GM19452 (cell line): Measurements from ENCODE around the gene RAD18.

ENCODE experiments used
- ATAC-seq: cut with Tn5 transposase; IDR thresholded peaks from one replicate; pipeline ENCODE4 v1.9.1; 2021; ENCODE audit not compliant: unreplicated experiment

RAD18 gene

GRCh38 chr3:8986741-8987140, 23.5 kb upstream of the RAD18 start:
- ATAC-seq: no peak

DNA sequence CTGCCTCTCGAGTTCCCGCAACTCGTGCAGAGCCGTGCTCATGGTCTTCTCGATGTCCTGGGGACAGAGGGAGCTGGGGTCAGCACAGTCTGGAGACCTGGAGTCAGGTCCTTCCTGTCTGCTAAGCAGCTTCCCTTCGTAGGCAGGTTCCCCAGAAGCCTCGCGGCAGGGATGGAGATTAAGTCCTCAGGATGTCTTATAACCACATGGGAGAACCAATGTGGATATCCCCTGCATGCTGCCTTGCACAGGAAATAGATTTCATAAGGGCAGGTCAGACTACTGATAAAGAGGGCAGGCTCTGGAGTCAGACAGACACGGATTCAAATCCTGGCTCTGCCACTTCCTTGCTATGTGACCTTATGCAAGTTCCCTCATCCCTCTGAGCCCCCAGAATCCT, 22.6 kb upstream of the RAD18 start:
- no peak for ATAC-seq

- ATAC-seq: no peak
These were observed 22.1 kb upstream of the RAD18 start for GRCh38 chr3:8985411-8985831.

DNA sequence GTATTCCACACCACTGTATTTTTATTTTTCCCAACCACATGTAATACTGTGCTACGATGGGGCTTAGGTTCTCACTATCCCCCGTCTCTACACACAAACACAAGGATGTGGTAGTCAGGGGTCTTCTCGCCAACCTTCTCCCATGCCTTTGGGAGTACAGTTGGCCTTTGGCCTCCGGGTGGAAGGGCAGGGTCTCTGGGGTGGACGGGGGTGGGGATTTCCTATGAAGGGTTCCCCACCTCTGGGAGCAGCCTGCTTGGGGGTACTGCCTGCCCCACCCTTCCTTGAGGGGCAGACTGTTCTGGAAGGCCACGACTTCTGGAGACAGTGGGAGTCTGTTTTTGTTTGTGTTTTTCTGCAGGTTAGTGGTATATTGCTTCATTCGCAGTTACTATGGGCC, 21.3 kb upstream of the RAD18 start:
- ATAC-seq: no peak

DNA sequence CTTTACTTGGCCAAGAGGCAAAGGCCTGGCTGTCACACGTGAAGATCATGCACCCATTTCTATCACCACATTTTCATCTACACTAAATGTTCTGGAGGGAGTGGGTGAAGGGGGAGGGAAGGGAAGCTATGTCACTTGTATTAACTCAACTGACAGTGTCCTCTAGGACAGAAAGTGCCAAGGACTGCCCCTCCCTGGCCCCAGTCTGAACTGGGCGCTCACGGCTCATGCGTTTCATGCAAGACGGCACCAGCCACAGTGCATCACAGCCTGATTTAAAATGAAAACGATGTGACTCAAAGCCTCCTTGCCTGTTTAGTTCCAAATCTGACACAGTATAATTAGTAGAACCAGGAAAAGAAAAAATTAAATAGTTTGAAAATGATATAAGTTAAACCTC, 20.8 kb upstream of the RAD18 start:
- no peak for ATAC-seq

GRCh38 chr3:8983591-8983990, 20.3 kb upstream of the RAD18 start:
- ATAC-seq: no peak

DNA sequence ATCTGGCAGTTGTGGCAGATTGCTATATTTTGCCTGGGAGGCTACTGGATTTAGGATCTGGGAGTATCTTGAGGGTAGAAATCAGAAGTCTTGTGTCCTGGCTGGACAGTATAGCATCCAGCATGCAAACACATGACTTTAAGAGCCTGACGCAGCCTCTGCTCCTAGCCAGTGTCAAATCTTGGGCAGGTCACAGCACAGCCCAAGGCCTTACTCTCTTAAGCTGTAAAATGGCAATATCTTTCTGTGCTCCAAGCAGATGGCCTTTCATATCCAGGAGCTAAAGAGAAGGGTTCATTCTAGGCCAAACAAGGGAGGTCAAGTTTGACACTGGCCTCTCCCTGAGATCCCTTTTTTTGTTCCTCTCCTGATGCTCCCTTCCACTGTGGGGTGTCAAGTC, 19.8 kb upstream of the RAD18 start:
- no peak for ATAC-seq

DNA sequence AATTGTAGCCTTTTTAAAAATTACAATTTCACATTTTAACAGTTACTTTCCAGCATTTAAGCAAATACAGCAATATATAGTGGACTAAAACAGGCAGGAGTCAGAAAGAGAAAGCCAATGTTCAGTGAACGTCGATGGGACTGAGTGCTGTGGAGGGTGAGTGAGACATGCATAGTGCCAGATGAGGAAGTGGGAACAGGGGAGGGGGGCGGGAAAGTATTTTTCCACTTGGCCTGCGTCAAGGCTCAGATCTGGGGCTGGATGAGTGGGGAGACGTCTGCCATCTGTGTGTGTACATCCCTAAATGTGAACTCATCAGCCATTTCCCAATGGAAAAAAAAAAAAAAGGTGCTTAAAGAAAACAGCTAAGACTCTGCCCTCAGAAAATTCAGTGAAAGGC, 19.2 kb upstream of the RAD18 start:
- ATAC-seq: no peak

- ATAC-seq: no peak
These were observed 18.4 kb upstream of the RAD18 start for GRCh38 chr3:8981700-8982099.

GRCh38 chr3:8981296-8981695, 18.0 kb upstream of the RAD18 start:
- no peak for ATAC-seq

DNA sequence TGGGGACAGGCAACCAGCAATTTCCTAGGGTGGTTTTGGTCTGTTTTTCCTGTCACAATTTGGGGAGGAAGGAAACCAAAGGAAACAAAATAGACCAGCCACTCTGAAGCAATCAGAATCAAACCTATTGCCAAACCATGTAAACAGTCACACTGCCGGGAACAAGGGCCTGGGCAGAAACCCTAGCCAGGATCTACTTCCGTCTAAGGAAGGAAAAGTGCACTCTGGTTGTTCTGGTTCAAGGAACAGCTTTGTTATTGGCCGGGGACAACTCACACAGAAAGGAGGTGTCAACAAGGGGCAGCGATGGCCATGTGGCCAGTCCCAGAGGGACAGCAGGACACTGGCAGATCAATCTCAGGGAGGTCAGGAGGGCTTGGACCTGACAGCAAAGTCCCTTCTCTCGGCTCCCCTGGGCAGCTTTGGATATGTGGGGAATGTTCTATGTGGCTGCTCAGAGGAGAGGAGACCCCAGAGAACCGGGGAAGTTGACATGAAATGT, 17.5 kb upstream of the RAD18 start:
- ATAC-seq: no peak

DNA sequence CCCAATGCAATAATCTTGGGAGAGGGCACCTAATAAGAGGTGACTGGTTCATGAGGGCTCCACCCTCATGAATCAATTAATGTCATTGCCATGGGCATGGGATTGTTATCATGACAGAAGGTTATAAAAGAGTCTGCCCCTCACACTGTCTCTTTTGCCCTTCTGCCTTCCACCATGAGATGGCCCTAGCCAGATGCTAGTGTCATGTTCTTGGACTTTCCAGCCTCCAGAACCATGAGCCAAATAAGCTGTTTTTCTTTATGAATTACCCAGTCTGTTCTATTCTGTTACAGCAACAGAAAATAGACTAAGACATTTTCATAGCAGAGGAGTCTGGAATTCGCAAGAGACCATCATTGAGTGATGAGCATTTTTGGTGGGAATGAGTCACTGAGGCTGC, 16.0 kb upstream of the RAD18 start:
- ATAC-seq: no peak

GRCh38 chr3:8978551-8978950, 15.3 kb upstream of the RAD18 start:
- no peak for ATAC-seq

DNA sequence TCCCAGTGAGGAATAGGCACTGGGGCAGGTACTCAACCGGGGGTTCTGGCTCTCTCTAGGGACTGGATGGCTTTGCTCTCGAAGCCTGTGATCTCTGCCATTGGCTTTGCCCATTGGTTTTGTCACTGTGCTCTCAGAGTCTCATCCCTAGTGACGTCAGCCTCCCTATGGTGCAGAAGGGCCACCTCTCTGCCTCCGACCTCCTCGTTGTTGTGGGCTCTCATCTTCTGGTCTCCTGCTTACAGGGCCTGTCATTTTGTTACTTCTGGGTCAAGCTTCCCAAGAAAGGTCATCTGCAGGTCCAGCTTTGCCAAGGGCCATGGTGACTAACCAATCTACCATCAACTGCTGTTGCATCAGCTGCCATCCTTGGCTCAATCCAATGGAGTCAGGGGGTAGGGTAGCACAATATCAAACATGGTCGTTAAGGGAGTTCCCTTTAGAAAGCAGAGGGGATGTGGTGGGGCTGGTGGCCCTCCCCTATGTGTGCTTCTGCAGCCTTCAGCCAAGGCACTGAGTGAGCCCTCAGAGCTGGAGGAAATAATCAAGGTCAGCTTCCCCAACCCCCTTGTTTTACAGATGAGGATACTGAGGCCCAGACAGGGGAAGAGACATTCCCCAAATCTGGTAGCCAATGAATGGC, 13.4 kb upstream of the RAD18 start:
- no peak for ATAC-seq

DNA sequence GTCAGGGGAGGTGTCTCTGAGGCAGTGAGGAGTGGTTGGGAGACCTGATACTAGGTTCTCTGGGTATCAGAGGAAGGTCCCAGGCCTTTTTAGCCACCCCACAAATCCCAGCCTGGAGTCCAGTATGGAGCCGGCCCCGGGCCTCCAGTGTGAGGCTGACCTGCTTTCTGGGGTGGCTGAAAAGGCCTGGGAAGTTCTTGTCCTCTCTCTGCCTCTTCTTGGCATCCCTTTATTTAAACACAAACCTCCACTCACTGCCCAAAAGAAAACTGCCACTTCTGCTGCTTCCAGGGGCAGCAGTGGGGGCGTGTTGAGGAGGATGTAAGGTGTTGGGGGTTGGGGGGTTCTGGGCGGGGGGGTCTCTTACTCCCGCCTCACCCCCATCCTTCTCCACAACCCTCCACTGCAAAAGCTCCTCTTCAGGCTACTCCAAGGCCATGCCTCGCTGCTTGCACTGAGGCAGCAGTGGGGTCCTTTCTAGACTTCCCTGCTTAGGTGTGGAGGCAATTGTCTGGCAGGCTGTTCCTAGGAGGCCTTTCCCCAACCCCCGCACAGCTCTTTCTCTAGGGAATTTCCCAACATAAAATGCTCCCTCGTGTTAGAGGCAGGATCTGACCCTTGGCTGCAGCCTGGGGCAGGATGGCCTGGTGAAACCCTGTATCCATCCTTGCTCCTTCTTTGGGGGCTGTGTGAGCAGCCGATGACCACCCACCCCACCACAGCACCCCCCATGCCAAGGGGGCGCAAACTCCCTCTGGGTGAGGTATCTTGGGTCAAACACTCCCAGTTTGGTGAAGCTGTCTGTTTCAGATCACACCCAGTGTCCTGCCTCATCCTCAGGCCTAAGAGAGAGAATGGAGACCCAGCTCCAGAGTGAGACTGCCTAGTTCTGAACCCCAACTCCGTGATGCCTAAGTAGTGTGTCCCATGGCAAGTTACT, 12.1 kb upstream of the RAD18 start:
- no peak for ATAC-seq

DNA sequence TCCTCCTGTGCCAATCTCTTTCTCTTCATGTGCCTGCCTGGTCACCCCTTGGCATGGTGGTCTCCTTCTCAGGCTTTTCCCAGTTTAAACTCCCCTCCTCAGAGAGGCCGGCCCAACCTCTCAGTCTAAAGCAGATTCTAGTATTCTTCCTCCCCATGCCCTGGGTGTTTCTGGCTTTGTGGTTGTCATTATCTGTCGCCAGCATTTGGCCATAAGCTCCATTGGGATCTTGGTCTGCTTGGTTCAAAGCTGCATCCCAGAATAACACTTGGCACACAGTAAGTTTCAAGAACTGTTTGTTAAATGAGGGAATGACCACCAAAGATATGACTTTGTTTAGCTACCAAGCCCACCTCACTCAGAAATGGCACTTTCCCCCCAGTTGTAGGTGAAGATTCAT, 11.2 kb upstream of the RAD18 start:
- ATAC-seq: no peak

DNA sequence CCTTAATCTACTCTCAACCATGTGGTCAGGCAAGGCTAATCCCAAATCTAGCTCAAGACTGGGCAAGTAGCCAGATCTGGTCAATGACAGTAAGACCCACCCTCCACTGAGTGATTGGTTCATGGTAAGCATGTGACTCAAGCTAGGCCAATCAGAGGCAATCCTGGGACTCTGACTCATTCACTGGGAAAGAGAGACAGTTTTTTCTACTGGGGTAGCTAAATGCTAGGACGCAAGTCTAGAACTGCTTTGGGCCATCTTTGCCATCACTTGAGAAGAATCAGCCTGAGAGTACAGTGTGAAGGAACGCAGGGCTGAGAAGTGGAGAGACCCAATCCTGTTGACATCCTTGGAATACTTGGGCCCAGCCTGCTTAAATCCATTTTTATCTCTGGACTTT, 9.4 kb upstream of the RAD18 start:
- no peak for ATAC-seq

DNA sequence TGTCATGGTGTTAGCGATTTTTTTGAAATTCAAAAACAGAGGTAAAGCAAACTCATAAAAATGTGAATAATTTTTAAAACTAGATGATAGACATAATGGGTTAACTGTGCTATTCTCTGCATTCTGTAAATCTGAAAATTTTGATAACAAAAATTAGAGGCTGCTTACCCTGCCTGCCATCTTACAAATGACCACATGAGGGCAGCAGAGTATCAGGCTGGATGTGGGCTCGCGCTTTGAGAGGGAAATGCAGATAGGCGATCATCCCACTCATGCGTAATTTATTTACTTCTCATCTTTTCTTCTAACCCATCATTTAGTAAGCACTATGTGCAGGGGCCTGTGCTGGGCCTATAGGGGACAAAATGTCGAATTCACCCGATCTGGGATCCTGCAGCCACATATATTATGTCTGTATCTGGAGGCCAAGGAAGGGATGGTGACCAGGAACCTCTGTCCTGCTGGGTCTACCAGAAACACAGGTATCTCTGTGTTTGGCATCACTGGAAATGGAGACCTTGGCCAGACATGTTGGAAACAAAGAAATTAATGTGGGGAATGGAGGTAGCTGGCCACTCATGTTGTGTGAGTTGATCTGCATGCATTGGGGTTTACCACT, 7.8 kb upstream of the RAD18 start:
- peak; percentile 49 for ATAC-seq

DNA sequence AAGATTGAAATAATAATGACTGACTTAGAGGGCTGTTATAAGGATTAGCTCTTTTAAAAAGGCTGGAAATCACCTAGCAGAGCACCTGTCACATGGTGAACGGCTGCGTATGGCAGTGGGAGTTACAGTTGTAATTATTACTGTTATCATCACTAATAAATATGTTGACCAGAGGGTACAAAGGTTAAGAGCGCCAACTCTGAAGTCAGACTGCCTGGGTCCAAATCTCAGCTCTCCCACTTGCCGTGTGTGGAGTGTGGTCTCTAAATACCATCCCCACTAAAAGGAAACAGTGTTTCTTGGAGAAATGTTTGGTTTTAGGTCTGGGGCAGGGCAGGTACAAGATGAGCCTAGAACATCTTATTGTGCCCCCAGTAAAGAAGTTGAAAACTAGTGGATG, 6.0 kb upstream of the RAD18 start:
- no peak for ATAC-seq

DNA sequence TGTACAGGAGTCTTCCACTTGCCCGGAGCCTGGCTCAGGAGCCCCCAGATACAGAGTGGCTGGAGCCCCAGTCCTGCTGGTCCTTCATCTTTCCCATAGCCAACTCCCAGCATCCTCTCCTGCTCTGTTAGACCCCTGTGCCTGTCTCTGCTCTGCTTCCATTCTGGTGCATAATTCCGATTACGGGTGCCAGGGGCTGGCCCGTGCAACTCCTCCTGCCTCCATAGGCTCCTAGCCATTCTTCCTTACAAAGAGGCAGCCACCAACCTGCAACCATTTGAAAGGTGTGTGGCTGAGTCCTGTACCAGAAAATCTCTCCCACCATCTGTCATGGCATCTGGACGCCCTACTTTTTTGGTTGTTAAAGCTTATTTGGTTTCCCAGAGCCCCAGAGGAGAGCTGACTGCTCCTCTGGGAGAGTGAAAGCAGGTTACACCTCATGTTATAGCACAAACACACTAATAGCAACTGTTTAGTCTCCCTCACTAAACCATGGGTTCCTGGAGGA, 5.2 kb upstream of the RAD18 start:
- ATAC-seq: no peak

DNA sequence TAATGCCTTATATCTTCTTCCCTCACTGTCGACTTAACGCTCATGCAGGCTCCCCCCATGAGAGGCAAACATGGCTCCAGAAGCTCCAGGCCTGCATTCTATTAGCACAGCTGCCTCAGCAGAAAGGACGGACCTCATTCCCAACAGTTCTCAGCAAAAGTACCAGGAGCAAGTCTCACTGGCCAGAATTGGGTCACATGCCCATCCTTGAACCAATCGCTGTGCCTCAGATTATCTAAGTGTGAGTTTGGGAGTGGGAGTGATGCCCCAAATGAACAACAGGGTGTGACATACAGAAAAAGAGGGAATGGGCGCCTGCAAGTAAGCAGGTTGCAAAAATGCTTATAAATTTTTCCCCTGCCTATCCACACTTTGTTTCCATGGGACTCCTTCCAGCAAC, 4.3 kb upstream of the RAD18 start:
- ATAC-seq: no peak
